Upper lobe of left lung (tissue), 4 donors: ENCODE results near the gene ALDH3B2.
"Not testable (repeated sequence)": the region's sequence is repeated elsewhere in the genome, so short reads cannot be mapped to it uniquely, and the experiment has no call there.

Experiments used
- POLR2A ChIP-seq, 4 donors: fragments of 450-650 bp; IDR thresholded peaks; one replicate each; pipeline ENCODE4 v1.5.1; 2016 to 2017; ENCODE audit warnings: antibody characterized with exemption in 4 of 4, mild to moderate bottlenecking in 2 of 4
- POLR2AphosphoS5 ChIP-seq, 2 donors: sonication (generic); formaldehyde crosslinking; IDR thresholded peaks; one replicate each; pipeline ENCODE4 v1.5.1; 2017; ENCODE audit warnings: antibody characterized with exemption in 2 of 2
- TF ChIP-seq, protein P1 (sequence below), 6 experiments: fragments of 450-650 bp in 4 of 6; fragments of 200-600 bp in 2 of 6; sonication (generic) in 2 of 6; IDR thresholded peaks; one replicate each; pipeline ENCODE4 v1.5.1; 2016 to 2019; ENCODE audit warnings: antibody characterized with exemption in 6 of 6

GRCh38 chr11:67723036-67723435 is 48.6 kb upstream of the ALDH3B2 start:
- not testable (repeated sequence) for TF ChIP-seq POLR2A, POLR2AphosphoS5 (IDR thresholded peaks at IDR 0.05)
- TF ChIP-seq, protein P1, sequence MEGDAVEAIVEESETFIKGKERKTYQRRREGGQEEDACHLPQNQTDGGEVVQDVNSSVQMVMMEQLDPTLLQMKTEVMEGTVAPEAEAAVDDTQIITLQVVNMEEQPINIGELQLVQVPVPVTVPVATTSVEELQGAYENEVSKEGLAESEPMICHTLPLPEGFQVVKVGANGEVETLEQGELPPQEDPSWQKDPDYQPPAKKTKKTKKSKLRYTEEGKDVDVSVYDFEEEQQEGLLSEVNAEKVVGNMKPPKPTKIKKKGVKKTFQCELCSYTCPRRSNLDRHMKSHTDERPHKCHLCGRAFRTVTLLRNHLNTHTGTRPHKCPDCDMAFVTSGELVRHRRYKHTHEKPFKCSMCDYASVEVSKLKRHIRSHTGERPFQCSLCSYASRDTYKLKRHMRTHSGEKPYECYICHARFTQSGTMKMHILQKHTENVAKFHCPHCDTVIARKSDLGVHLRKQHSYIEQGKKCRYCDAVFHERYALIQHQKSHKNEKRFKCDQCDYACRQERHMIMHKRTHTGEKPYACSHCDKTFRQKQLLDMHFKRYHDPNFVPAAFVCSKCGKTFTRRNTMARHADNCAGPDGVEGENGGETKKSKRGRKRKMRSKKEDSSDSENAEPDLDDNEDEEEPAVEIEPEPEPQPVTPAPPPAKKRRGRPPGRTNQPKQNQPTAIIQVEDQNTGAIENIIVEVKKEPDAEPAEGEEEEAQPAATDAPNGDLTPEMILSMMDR (IDR thresholded peaks at IDR 0.05) = not testable (repeated sequence)
